Right lobe of liver (tissue), 4 donors: Measurements from ENCODE around the gene KRTAP2-3.

Source experiments
- POLR2A ChIP-seq: fragments of 450-650 bp; IDR thresholded peaks from one replicate; pipeline ENCODE4 v1.6.1; 2017; ENCODE audit warnings: antibody characterized with exemption, mild to moderate bottlenecking
- TF ChIP-seq, protein P1 (sequence below), 4 donors: fragments of 200-600 bp in 3 of 4; fragments of 450-650 bp in 1 of 4; IDR thresholded peaks; one replicate each; pipeline versions ENCODE4 v1.5.1 to v1.8.0; 2016 to 2022; ENCODE audit warnings: antibody characterized with exemption in 4 of 4, mild to moderate bottlenecking in 2 of 4
- donor health status: DM: no; HTN: no; CAD: no.
- donor health status: DM: no; HTN: no; CAD: no.
- donor health status: DM: no; HTN: yes; CAD: no.

DNA sequence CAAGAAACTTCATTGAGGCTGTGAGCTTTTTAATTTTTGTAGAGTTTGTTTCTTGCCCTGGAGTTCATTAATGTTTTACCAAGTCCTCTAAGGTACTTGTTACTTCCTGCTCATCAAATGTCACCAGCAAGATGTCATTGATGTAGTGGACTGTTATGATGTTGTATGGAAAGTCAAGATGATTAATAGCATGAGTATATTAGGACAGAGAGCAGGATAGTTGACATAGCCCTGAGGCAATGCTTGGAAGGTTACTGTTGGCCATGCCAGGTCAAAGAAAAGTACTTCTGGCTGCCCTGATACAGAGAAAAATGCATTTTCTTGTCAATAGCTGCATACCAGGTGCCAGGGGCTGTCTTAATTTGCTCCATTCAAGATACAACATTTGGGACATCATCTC, 39.6 kb downstream of the KRTAP2-3 start:
- TF ChIP-seq, protein P1, sequence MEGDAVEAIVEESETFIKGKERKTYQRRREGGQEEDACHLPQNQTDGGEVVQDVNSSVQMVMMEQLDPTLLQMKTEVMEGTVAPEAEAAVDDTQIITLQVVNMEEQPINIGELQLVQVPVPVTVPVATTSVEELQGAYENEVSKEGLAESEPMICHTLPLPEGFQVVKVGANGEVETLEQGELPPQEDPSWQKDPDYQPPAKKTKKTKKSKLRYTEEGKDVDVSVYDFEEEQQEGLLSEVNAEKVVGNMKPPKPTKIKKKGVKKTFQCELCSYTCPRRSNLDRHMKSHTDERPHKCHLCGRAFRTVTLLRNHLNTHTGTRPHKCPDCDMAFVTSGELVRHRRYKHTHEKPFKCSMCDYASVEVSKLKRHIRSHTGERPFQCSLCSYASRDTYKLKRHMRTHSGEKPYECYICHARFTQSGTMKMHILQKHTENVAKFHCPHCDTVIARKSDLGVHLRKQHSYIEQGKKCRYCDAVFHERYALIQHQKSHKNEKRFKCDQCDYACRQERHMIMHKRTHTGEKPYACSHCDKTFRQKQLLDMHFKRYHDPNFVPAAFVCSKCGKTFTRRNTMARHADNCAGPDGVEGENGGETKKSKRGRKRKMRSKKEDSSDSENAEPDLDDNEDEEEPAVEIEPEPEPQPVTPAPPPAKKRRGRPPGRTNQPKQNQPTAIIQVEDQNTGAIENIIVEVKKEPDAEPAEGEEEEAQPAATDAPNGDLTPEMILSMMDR (IDR thresholded peaks at IDR 0.05) = no peak
- TF ChIP-seq POLR2A = no peak
